ENCODE results near the gene TADA3. TPM values are rescaled to one million over a fixed set of nuclear protein-coding genes. Genes with fewer than 3 reads are reported as not detected.

TADA3 gene
- total and polyA plus RNA-seq, 9 of the 15 experiments (the other 6 are each of a cell fraction or from before 2014, with no cell fraction given): 4.1 to 110 (median 74.8) TPM

DNA sequence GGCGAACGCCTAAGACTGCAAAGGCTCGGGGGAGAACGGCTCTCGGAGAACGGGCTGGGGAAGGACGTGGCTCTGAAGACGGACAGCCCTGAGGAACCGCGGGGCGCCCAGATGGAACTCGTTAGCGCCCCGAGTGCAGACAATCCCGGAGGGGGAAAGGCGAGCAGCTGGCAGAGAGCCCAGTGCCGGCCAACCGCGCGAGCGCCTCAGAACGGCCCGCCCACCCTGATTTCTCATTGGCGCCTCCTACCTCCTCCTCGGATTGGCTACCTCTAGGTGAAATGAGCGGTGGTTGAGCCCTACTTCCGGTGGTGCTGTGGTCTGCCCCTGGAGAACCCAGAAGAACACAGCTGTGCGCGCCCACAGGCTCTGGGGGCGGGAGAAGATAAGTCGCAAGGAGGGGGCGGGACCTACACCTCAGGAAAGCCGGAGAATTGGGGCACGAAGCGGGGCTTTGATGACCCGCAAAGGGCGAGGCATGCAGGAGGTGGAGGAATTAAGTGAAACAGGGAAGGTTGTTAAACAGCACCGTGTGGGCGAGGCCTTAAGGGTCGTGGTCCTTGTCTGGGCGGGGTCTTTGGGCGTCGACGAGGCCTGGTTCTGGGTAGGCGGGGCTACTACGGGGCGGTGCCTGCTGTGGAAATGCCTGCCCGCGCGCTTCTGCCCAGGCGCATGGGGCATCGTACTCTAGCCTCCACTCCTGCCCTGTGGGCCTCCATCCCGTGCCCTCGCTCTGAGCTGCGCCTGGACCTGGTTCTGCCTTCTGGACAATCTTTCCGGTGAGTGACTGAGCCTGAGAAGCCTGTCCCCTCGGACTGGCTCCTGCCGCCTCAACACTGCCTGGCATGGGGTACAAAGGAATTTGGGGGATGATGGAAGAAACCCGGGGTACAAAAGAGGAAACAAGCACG lies 42.4 kb downstream of the TADA3 start, which contains the start of gene OGG1 (continued):
- no peak for TF ChIP-seq FUS (optimal IDR thresholded peaks at IDR 0.05; ENCODE audit: low read depth, low read length)
- TF ChIP-seq ZNF212 (CRISPR knock-in tag; IDR thresholded peaks at IDR 0.05): 0 out of 2 replicates have a peak, but pooled peaks have one; percentile 9
- TF ChIP-seq TAF15 (IDR thresholded peaks at IDR 0.05; ENCODE audit: low read depth, low read length): no peak
- no peak for TF ChIP-seq ZNF785 (CRISPR knock-in tag; IDR thresholded peaks at IDR 0.05)
- TF ChIP-seq ZBTB9 (CRISPR knock-in tag; IDR thresholded peaks at IDR 0.05): no peak
- TF ChIP-seq BHLHE40 (IDR thresholded peaks at IDR 0.05; ENCODE audit: low read length): peak; percentile 27
- no peak for TF ChIP-seq ZNF134 (CRISPR knock-in tag; conservative IDR thresholded peaks at IDR 0.05)
- TF ChIP-seq BCL6 (CRISPR knock-in tag; IDR thresholded peaks at IDR 0.05): no peak
- no peak for TF ChIP-seq ATF1 (CRISPR knock-in tag; IDR thresholded peaks at IDR 0.05)
- peak; percentile 80; the same call in 1 of the 2 replicates for TF ChIP-seq ATF1 (tag; IDR thresholded peaks at IDR 0.05)
- TF ChIP-seq HMGXB4 (CRISPR knock-in tag; IDR thresholded peaks at IDR 0.05): no peak
- 0 out of 2 replicates have a peak, but pooled peaks have one; percentile 1 for TF ChIP-seq ZNF165 (CRISPR knock-in tag; IDR thresholded peaks at IDR 0.05; ENCODE audit: borderline replicate concordance)
- no peak for TF ChIP-seq ZBED1 (IDR thresholded peaks at IDR 0.05)
- TF ChIP-seq KLF16 (IDR thresholded peaks at IDR 0.05): no peak
- TF ChIP-seq, protein P1, sequence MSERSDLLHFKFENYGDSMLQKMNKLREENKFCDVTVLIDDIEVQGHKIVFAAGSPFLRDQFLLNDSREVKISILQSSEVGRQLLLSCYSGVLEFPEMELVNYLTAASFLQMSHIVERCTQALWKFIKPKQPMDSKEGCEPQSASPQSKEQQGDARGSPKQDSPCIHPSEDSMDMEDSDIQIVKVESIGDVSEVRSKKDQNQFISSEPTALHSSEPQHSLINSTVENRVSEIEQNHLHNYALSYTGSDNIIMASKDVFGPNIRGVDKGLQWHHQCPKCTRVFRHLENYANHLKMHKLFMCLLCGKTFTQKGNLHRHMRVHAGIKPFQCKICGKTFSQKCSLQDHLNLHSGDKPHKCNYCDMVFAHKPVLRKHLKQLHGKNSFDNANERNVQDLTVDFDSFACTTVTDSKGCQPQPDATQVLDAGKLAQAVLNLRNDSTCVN (CRISPR knock-in tag; IDR thresholded peaks at IDR 0.05): 0 out of 2 replicates have a peak, but pooled peaks have one; percentile 11
- TF ChIP-seq TAF7 (tag; IDR thresholded peaks at IDR 0.05): no peak
- no peak for TF ChIP-seq DDX20 (tag; IDR thresholded peaks at IDR 0.05; ENCODE audit: low read depth)
- TF ChIP-seq FOXM1 (IDR thresholded peaks at IDR 0.05; ENCODE audit: low read depth): no peak
- no peak for TF ChIP-seq FOXM1 (CRISPR knock-in tag; IDR thresholded peaks at IDR 0.05; ENCODE audit: low read depth)
- no peak for TF ChIP-seq ZNF280B (CRISPR knock-in tag; IDR thresholded peaks at IDR 0.05)
- TF ChIP-seq ILF3 (IDR thresholded peaks at IDR 0.05; ENCODE audit: borderline replicate concordance): no peak
- TF ChIP-seq, protein P2, sequence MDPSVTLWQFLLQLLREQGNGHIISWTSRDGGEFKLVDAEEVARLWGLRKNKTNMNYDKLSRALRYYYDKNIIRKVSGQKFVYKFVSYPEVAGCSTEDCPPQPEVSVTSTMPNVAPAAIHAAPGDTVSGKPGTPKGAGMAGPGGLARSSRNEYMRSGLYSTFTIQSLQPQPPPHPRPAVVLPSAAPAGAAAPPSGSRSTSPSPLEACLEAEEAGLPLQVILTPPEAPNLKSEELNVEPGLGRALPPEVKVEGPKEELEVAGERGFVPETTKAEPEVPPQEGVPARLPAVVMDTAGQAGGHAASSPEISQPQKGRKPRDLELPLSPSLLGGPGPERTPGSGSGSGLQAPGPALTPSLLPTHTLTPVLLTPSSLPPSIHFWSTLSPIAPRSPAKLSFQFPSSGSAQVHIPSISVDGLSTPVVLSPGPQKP (CRISPR knock-in tag; IDR thresholded peaks at IDR 0.05): no peak
- TF ChIP-seq HNRNPUL1 (IDR thresholded peaks at IDR 0.05; ENCODE audit: low read length): no peak
- no peak for TF ChIP-seq ZNF431 (CRISPR knock-in tag; IDR thresholded peaks at IDR 0.05)

Data from K562 (cell line).